Neural cell (in vitro differentiated cells): ENCODE measurements around the gene UVRAG.

ENCODE experiments used
- CTCF ChIP-seq: fragments of 450-650 bp; IDR thresholded peaks from 2 replicates; pipeline ENCODE4 v1.5.1; 2014; ENCODE audit warnings: antibody characterized with exemption, mild to moderate bottlenecking, moderate library complexity; ENCODE audit not compliant: poor library complexity, severe bottlenecking
- EP300 ChIP-seq: fragments of 450-650 bp; conservative IDR thresholded peaks from 2 replicates; pipeline ENCODE4 v1.6.1; 2014; ENCODE audit warnings: antibody characterized with exemption, mild to moderate bottlenecking, moderate library complexity; ENCODE audit not compliant: poor library complexity, severe bottlenecking
- TAF1 ChIP-seq: IDR thresholded peaks from 2 replicates; pipeline ENCODE4 v1.6.1; 2012; ENCODE audit warnings: low read depth

DNA sequence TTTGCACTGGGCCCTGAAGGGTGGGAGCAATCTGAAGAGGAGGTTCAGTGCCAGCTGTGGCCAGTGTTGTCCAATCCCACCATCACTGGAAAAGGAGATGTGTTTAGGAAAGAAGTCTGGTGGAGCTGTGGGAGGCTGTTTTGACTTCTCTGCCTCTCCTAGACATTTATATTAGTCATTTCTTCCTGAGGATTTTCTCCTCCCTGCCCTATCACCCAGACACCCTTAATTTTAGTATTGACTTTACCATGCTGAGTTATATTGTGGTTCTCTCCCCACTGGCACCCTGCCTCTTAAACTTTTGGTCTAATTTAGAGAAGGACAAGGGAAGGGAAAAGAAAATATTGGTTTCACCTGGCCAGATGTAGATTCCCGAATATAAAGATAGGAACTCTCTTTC lies 232.2 kb downstream of the UVRAG start:
- TF ChIP-seq CTCF (no peak), TAF1 (no peak), EP300 (no peak)
